Measurements from ENCODE around the gene PRKAG1. TPM values are rescaled to one million over a fixed set of nuclear protein-coding genes. Genes with fewer than 3 reads are reported as not detected.

The PRKAG1 gene
- total and polyA plus RNA-seq, 2 donors (not counting 1 experiment from before 2014, with no cell fraction given) = 28.5 to 60.0 TPM

- ATAC-seq (ENCODE audit: low read depth) = no peak
- Histone ChIP-seq H3K27ac (ENCODE audit: low read length in 2 of 2) (no peak overlapping the region), H4K20me1 (ENCODE audit: control insufficient read depth, insufficient read depth, low read length, poor library complexity, severe bottlenecking) (peaks cover 38% of the 10 kb centered on the region), H3K79me2 (ENCODE audit: control insufficient read depth, insufficient read depth, low read length) (peaks cover 41% of the 10 kb centered on the region), H2AFZ (ENCODE audit: insufficient read depth, low read depth, low read length, poor library complexity, severe bottlenecking) (no peak overlapping the region), H3K36me3 (replicated peaks in 1 of 2; ENCODE audit: control extremely low read depth in 1 of 2, control insufficient read depth in 1 of 2, extremely low read depth in 1 of 2, insufficient read depth in 2 of 2, low read length in 1 of 2) (peaks cover 2 to 97% of the 10 kb centered on the region in 2 experiments), H3K9ac (ENCODE audit: low read length) (no peak overlapping the region), H3K4me2 (replicated peaks; ENCODE audit: low read depth, low read length, poor library complexity, severe bottlenecking) (no peak overlapping the region), H3K4me1 (ENCODE audit: control insufficient read depth in 2 of 2, insufficient read depth in 2 of 2, low read length in 2 of 2) (no peaks in the 10 kb centered on the region), H3K4me3 (ENCODE audit: control extremely low read depth in 1 of 5, extremely low read depth in 1 of 5, insufficient read depth in 1 of 5, low read depth in 2 of 5, low read length in 4 of 5) (no peak overlapping the region), H3K27me3 (replicated peaks in 1 of 4; ENCODE audit: control extremely low read depth in 1 of 4, control insufficient read depth in 3 of 4, insufficient read depth in 4 of 4, low read length in 3 of 4) (no peaks in the 10 kb centered on the region), H3K9me3 (ENCODE audit: control extremely low read depth in 1 of 3, control insufficient read depth in 2 of 3, insufficient read depth in 1 of 3, low read length in 2 of 3) (no peaks in the 10 kb centered on the region)
- Mint-ChIP-seq H3K4me1 (peaks cover 2% of the 10 kb centered on the region), H3K27ac (no peak overlapping the region), H3K27me3 (no peaks in the 10 kb centered on the region), H3K9me3 (ENCODE audit: insufficient read depth) (no peaks in the 10 kb centered on the region), H3K4me3 (no peak overlapping the region)
- ChIA-PET POLR2A (interaction anchor here (0.6 kb wide), 1 partner anchor 30 kb away, joined by 3 read pairs; no protein-coding TSS in a partner anchor), CTCF (interaction anchor here (0.8 to 1.0 kb wide), 2 partner anchors 21 to 22 kb away, joined by 3 read pairs; no protein-coding TSS in a partner anchor)
- intact Hi-C loops (cut with micrococcal nuclease) = no loop called here
- DNase-seq = no peak
- TF ChIP-seq EZH2 (IDR thresholded peaks at IDR 0.05; ENCODE audit: borderline replicate concordance, insufficient read depth, low read depth, low read length, poor library complexity, severe bottlenecking) (no peak), CTCF (IDR thresholded peaks at IDR 0.05) (no peak)
- WGBS (ENCODE audit: insufficient coverage) = 96% methylated on average over 3 of the region's 18 CpGs
Observed at GRCh38 chr12:49041881-49042484, 23.4 kb upstream of the PRKAG1 start.

All from B cell (primary cell).